IPS-18c (cell line): ENCODE measurements around the gene FCRLA.

Source experiments
- H3K4me3 ChIP-seq: 2 replicates; pipeline ENCODE4 v1.7.0; 2013; ENCODE audit warnings: low read depth, mild to moderate bottlenecking, low read length, moderate library complexity; ENCODE audit not compliant: insufficient read depth
- H3K9me3 ChIP-seq: one replicate; pipeline ENCODE4 v1.6.1; 2013; ENCODE audit warnings: mild to moderate bottlenecking, low read length, moderate library complexity; ENCODE audit not compliant: control insufficient read depth, insufficient read depth

FCRLA gene

DNA sequence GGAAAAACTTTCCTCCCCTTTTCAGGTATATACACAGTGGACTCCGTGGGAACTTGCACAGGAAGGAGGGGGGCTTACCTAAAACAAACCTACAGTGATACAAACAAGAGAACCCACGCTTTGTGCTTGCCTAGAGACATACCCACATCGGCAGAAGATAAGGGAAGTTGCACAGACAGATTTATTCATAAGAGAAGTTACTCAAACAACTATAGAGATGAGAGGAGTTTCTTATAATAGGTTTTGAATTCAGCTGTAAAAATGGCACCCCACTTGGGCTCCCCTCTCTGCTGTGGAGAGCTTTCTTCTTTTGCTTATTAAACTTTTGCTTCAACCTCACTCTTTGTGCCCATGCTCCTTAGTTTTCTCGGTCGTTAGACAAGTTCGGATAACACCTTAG is 40.8 kb downstream of the FCRLA start:
- Histone ChIP-seq H3K4me3 (no peak overlapping the region), H3K9me3 (no peaks in the 10 kb centered on the region)

DNA sequence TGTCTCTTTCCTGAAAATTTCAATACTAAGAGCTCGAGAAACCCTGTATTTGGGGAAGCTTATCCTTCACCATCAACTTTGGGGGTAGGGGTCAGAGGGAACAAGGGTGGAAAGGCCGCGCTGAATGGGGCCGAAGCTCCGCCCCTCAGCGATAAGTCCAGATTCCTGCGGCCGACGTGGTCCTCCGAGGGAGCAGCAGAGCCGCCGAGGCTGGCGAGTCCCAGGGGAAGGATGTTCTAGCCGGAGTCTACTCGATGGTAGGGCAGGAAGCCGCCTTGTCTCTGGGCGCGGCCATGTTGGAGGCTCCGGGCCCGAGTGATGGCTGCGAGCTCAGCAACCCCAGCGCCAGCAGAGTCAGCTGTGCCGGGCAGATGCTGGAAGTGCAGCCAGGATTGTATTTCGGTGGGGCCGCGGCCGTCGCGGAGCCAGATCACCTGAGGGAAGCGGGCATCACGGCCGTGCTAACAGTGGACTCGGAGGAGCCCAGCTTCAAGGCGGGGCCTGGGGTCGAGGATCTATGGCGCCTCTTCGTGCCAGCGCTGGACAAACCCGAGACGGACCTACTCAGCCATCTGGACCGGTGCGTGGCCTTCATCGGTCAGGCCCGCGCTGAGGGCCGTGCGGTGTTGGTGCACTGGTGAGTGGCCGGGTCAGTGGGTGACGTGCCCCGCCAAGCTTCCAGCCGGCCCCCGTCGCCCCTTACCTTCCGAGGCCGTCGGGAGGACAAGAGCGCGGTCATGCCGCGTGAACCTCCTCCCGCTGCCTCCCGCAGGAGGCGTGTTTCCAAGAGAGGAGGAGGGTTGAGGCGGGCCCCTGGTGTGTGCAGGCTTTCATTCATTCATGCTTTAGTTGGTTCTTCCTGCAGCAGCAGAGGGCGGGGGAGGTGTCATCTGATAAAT is 42.7 kb downstream of the FCRLA start, which contains the start of gene DUSP12:
Gene DUSP12, plus strand, starts transcription at position 278 of the 899 bp plus-strand sequence. Its CDS starts 16 bp downstream, at position 294.
- Histone ChIP-seq H3K4me3 (peak within 1 kb of the TSS; percentile 100), H3K9me3 (no peaks in the 10 kb centered on the region)

DNA sequence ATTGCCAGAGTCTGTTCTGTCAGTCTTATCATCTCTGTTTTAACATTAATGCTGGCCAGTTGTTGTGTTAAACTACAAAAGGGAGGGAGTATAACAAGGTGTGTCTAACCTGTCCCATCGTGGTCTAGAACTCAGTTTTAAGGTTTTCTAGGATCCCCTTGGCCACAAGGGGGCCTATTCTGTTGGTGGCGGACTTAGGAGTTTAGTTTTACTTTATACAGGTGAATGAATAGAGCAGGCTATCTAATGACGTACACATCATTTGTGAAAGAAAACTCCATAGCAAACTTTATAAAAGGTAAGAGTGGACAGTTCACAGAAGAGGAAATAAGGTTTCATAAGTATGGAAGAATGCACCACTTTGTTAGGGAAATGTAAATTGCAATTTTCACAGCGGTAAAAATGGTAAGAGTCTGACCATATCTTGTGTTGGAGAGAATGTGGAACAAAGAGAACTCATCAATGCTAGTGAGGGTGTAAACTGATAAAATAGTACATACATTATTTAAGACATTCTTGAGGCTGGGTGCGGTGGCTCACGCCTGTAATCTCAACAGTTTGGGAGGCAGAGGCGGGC is 56.6 kb downstream of the FCRLA start:
- no peaks in the 10 kb centered on the region for H3K9me3 ChIP-seq
- no peak overlapping the region for H3K4me3 ChIP-seq
